ENCODE results near the gene HBG1. TPM values are rescaled to one million over a fixed set of nuclear protein-coding genes. Genes with fewer than 3 reads are reported as not detected.

HBG1 gene
- total and polyA plus RNA-seq, 2 of the 4 experiments (the other 2 are of a cell fraction), result not detected

GRCh38 chr11:5245155-5245554, 4.5 kb downstream of the HBG1 start:
- BruUV-seq (replicated peaks), result no TSS peak
- Histone ChIP-seq H3K14ac (replicated peaks; ENCODE audit: low read depth, low read length) (no peak overlapping the region), H3K9ac (ENCODE audit: low read depth, low read length) (no peak overlapping the region), H3K56ac (ENCODE audit: extremely low read depth, insufficient read depth, low read length) (no peak overlapping the region), H3K36me3 (ENCODE audit: control insufficient read depth, insufficient read depth, low read length) (no peaks in the 10 kb centered on the region), H3K9me3 (ENCODE audit: control insufficient read depth, insufficient read depth, low read length) (no peaks in the 10 kb centered on the region), H3K4me2 (ENCODE audit: low read depth, low read length) (no peak overlapping the region), H2BK120ac (ENCODE audit: low read depth, low read length) (0 out of 2 replicates have a peak overlapping the region, but pooled peaks have one; percentile 19), H3K23ac (ENCODE audit: low read depth, low read length) (no peak overlapping the region), H3K9me1 (ENCODE audit: insufficient read depth, low read length) (peaks cover 7% of the 10 kb centered on the region; the same call in 1 of the 2 replicates), H4K5ac (ENCODE audit: low read depth, low read length) (no peak overlapping the region), H4K8ac (ENCODE audit: low read depth in 2 of 2, low read length in 2 of 2) (no peak overlapping the region), H2BK5ac (ENCODE audit: low read depth, low read length, poor library complexity, severe bottlenecking) (no peak overlapping the region), H3K79me1 (ENCODE audit: low read depth in 1 of 2, low read length in 2 of 2) (no peaks in the 10 kb centered on the region), H2BK20ac (ENCODE audit: low read depth, low read length) (no peak overlapping the region), H3K4me3 (ENCODE audit: insufficient read depth, low read depth, low read length) (no peak overlapping the region), H2AFZ (replicated peaks; ENCODE audit: low read length, poor library complexity) (no peak overlapping the region), H4K91ac (ENCODE audit: insufficient read depth, low read depth, low read length) (no peak overlapping the region), H2AK9ac (replicated peaks; ENCODE audit: low read depth, low read length, poor library complexity) (no peak overlapping the region), H3K27me3 (ENCODE audit: control insufficient read depth, insufficient read depth, low read length) (no peaks in the 10 kb centered on the region), H3K4ac (ENCODE audit: low read depth, low read length) (no peak overlapping the region), H2BK15ac (ENCODE audit: low read depth, low read length) (peak overlapping the region; percentile 20; the same call in 1 of the 3 replicates), H3K27ac (ENCODE audit: insufficient read depth, low read length) (no peak overlapping the region), H4K20me1 (ENCODE audit: insufficient read depth, low read length) (no peaks in the 10 kb centered on the region), H3K18ac (ENCODE audit: low read depth, low read length) (no peak overlapping the region), H2AK5ac (ENCODE audit: low read depth, low read length) (no peak overlapping the region), H3K4me1 (ENCODE audit: control insufficient read depth, insufficient read depth, low read length) (peaks cover 2% of the 10 kb centered on the region; the same call in 1 of the 2 replicates)
- ATAC-seq (ENCODE audit: low read depth) (no peak), DNase-seq (no peak)
- CTCF ChIA-PET, result no interaction called here
- no peak for TF ChIP-seq FOS (IDR thresholded peaks at IDR 0.05; ENCODE audit: low read depth, low read length)
- no peak for TF ChIP-seq CTCF (conservative IDR thresholded peaks at IDR 0.05; ENCODE audit: low read depth, low read length)
- TF ChIP-seq USF2 (IDR thresholded peaks at IDR 0.05; ENCODE audit: low read depth, low read length), result no peak
- intact Hi-C loops (cut with micrococcal nuclease), result no loop called here
- dilution Hi-C loops (cut with HindIII; ENCODE audit: low sequenced_read_pairs, unreplicated experiment), result no loop called here
- POLR2A ChIA-PET (ENCODE audit: unreplicated experiment), result no interaction called here
- WGBS, 2 experiments (ENCODE audit: extremely low coverage in 2 of 2, insufficient read length in 1 of 2), result no CpG with 5 or more reads among the region's 2 CpGs
- in situ Hi-C loops (cut with MboI; ENCODE audit: low sequenced_read_pairs), result no loop called here
